ENCODE measurements around the gene SMIM21. TPM values are rescaled to one million over a fixed set of nuclear protein-coding genes. Genes with fewer than 3 reads are reported as not detected.

Gene SMIM21
- total and polyA plus RNA-seq, 2 of the 8 experiments (the other 6 are each of a cell fraction or from before 2014, with no cell fraction given) = not detected

DNA sequence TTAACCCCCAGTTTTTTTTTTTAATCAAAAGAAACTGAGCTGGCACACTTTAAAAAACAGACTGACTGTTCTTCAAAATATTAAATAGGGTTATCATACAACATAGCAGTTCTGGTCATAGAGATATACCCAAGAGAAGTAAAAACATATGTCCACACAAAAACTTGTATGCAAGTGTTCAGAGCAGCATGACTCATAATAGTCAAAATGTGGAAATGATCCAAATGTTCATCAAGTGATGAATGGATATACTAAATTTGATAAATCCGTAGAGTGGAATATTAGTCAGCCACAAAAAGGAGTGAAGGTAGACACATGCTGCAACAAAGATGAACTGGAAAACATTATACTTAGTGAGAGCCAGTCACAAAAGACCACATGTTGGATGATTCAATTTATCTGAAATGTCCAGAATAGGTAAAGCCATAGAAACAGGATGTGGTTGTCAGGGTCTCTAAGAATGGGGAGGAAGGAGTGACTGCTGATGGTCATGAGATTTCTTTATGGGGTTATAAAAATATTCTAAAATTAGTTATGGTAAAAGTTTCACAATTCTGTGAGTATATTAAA, 5.1 kb downstream of the SMIM21 start:
- Histone ChIP-seq H3K79me1 (ENCODE audit: low read depth, low read length) (no peaks in the 10 kb centered on the region), H3K56ac (replicated peaks; ENCODE audit: insufficient read length, low read depth, low read length) (no peak overlapping the region), H2BK120ac (replicated peaks; ENCODE audit: low read depth, low read length) (no peak overlapping the region), H2AK5ac (ENCODE audit: low read depth, low read length) (no peak overlapping the region), H2BK5ac (ENCODE audit: low read depth, low read length) (no peak overlapping the region), H4K5ac (ENCODE audit: insufficient read length, low read depth, low read length) (no peak overlapping the region), H3K4ac (replicated peaks; ENCODE audit: insufficient read length, low read depth, low read length) (no peak overlapping the region), H4K91ac (replicated peaks; ENCODE audit: insufficient read length, low read length) (no peak overlapping the region), H3K36me3 (ENCODE audit: control insufficient read depth in 2 of 4, insufficient read depth in 4 of 4, low read length in 3 of 4) (no peaks in the 10 kb centered on the region), H2BK12ac (ENCODE audit: low read depth, low read length) (no peak overlapping the region), H3K27ac (ENCODE audit: low read depth, low read length) (no peak overlapping the region), H3K4me2 (ENCODE audit: insufficient read depth in 1 of 2, low read depth in 2 of 2, low read length in 2 of 2) (no peak overlapping the region), H3K4me3 (ENCODE audit: extremely low read depth in 1 of 4, insufficient read depth in 2 of 4, low read depth in 3 of 4, low read length in 4 of 4) (no peak overlapping the region), H3K9ac (replicated peaks in 1 of 4; ENCODE audit: extremely low read depth in 1 of 4, low read depth in 3 of 4, low read length in 3 of 4) (no peak overlapping the region), H3K27me3 (replicated peaks in 1 of 4; ENCODE audit: control insufficient read depth in 3 of 4, extremely low read depth in 1 of 4, insufficient read depth in 3 of 4, low read length in 3 of 4) (no peaks in the 10 kb centered on the region), H4K8ac (ENCODE audit: extremely low read depth, insufficient read depth, low read length) (no peak overlapping the region), H3K23ac (ENCODE audit: insufficient read length) (no peak overlapping the region), H3K23me2 (ENCODE audit: low read depth, low read length) (no peaks in the 10 kb centered on the region), H3K79me2 (ENCODE audit: control insufficient read depth in 1 of 2, insufficient read depth in 2 of 2, low read length in 2 of 2) (no peaks in the 10 kb centered on the region), H3K18ac (ENCODE audit: extremely low read depth, low read length) (no peak overlapping the region), H2BK20ac (ENCODE audit: low read length) (no peak overlapping the region), H3K9me3 (ENCODE audit: insufficient read depth in 2 of 2, low read depth in 1 of 2, low read length in 1 of 2) (no peaks in the 10 kb centered on the region; a peak in 1 of 4 replicates), H3K4me1 (replicated peaks in 1 of 4; ENCODE audit: control insufficient read depth in 3 of 4, insufficient read depth in 4 of 4, low read length in 3 of 4) (no peaks in the 10 kb centered on the region), H3K14ac (ENCODE audit: insufficient read length) (no peak overlapping the region), H2BK15ac (ENCODE audit: low read length) (no peak overlapping the region), H4K20me1 (replicated peaks in 1 of 2; ENCODE audit: control insufficient read depth in 1 of 2, insufficient read depth in 2 of 2, low read length in 2 of 2) (no peaks in the 10 kb centered on the region), H2AFZ (ENCODE audit: low read length) (no peak overlapping the region)
- POLR2A ChIA-PET (ENCODE audit: partially characterized antibody) = no interaction called here
- CTCF ChIA-PET (ENCODE audit: partially characterized antibody) = no interaction called here
- FAIRE-seq (no peak), DNase-seq (ENCODE audit: low read depth in 1 of 2, low spot score in 2 of 2) (no peak)
- WGBS, 2 experiments (ENCODE audit: extremely low coverage in 1 of 2, insufficient coverage in 1 of 2, insufficient read length in 1 of 2, insufficient replicate concordance in 2 of 2, low coverage in 1 of 2, low lambda C conversion rate in 2 of 2, missing lambda C conversion rate in 1 of 2) = 91% methylated on average over 1 of the region's 1 CpG; no CpG with 5 or more reads in 1 of the 2 experiments
- TF ChIP-seq FOSL1 (IDR thresholded peaks at IDR 0.05; ENCODE audit: insufficient read depth, low read depth, low read length) = no peak
